A673 (cell line): ENCODE results near the gene HSD17B14. TPM values are rescaled to one million over a fixed set of nuclear protein-coding genes. Genes with fewer than 3 reads are reported as not detected.

Source experiments
- BruUV-seq: library from RNA; stranded (reverse); fragments of 400-500 nt; replicated peaks from 2 replicates; lab custom pipeline; 2021; lab: Mats Ljungman, UMichigan
- CTCF ChIA-PET: fragments of 300-600 bp; sonication (Branson Sonifier 250); formaldehyde crosslinking; loops from one replicate; lab custom pipeline; 2022; ENCODE audit warnings: antibody characterized with exemption; lab: Charles Lee
- POLR2A ChIA-PET: fragments of 300-600 bp; sonication (Branson Sonifier 250); formaldehyde crosslinking; loops from one replicate; lab custom pipeline; 2022; ENCODE audit warnings: antibody characterized with exemption; ENCODE audit not compliant: low non-redundant PET; lab: Charles Lee
- DNase-seq: peaks from one replicate; pipeline ENCODE4 v3.0.0-alpha.2; 2015; ENCODE audit warnings: low spot score
- H3K27ac ChIP-seq: fragments of 200-600 bp; sonication (generic); 2 replicates; pipeline ENCODE4 v1.5.1; 2016; ENCODE audit warnings: mixed run types, low read depth, mild to moderate bottlenecking, mixed read lengths, antibody characterized with exemption, low read length; ENCODE audit not compliant: poor library complexity, severe bottlenecking
- H3K27me3 ChIP-seq: fragments of 200-600 bp; sonication (generic); replicated peaks from 2 replicates; pipeline ENCODE4 v1.6.1; 2017; ENCODE audit warnings: mixed run types, low read depth, mild to moderate bottlenecking, mixed read lengths, antibody characterized with exemption, low read length; ENCODE audit not compliant: insufficient read depth, poor library complexity
- H3K36me3 ChIP-seq: fragments of 200-600 bp; sonication (generic); 2 replicates; pipeline ENCODE4 v1.6.1; 2016; ENCODE audit warnings: mixed run types, mild to moderate bottlenecking, mixed read lengths, antibody characterized with exemption, low read length; ENCODE audit not compliant: insufficient read depth, poor library complexity, severe bottlenecking
- H3K4me1 ChIP-seq: fragments of 200-600 bp; sonication (generic); 2 replicates; pipeline ENCODE4 v1.6.1; 2017; ENCODE audit warnings: mixed run types, mild to moderate bottlenecking, mixed read lengths, antibody characterized with exemption, low read length; ENCODE audit not compliant: insufficient read depth, poor library complexity, severe bottlenecking
- H3K4me3 ChIP-seq: fragments of 200-600 bp; sonication (generic); 2 replicates; pipeline ENCODE4 v1.5.1; 2016; ENCODE audit warnings: low read depth, mixed run types, mild to moderate bottlenecking, mixed read lengths, low read length; ENCODE audit not compliant: poor library complexity, severe bottlenecking
- H3K9me3 ChIP-seq: fragments of 200-600 bp; sonication (generic); 2 replicates; pipeline ENCODE4 v1.6.1; 2016; ENCODE audit warnings: mixed run types, low read depth, mild to moderate bottlenecking, mixed read lengths, antibody characterized with exemption, low read length; ENCODE audit not compliant: poor library complexity, severe bottlenecking
- CTCF ChIP-seq: fragments of 300-800, 200-600 bp; sonication (generic); conservative IDR thresholded peaks from 2 replicates; pipeline ENCODE4 v1.5.1; 2017; ENCODE audit warnings: low read depth, mild to moderate bottlenecking, antibody characterized with exemption, low read length, moderate library complexity, mixed read lengths
- EZH2 ChIP-seq: fragments of 200-600 bp; sonication (generic); IDR thresholded peaks from 2 replicates; pipeline ENCODE4 v1.6.1; 2017; ENCODE audit warnings: borderline replicate concordance, low read depth, mild to moderate bottlenecking, mixed read lengths, antibody characterized with exemption, low read length; ENCODE audit not compliant: poor library complexity, severe bottlenecking
- intact Hi-C: fragments of 100-400 bp; cut with micrococcal nuclease; formaldehyde crosslinking; loops from one replicate; pipeline ENCODE4 v1.10.0; 2022; ENCODE audit not compliant: unreplicated experiment
- total RNA-seq: library from RNA; stranded (reverse); gene quantifications from 2 replicates; pipeline ENCODE4 v1.2.3, GENCODE V29; 2021

Gene HSD17B14
- total RNA-seq, 1 experiment from 2014 or later: 2.0 TPM

- ChIA-PET CTCF (interaction anchor here (0.6 to 2.0 kb wide), 5 partner anchors 35 to 139 kb away, joined by 3 to 16 read pairs (median 6); no protein-coding TSS in a partner anchor), POLR2A (interaction anchor here (0.6 to 0.8 kb wide), 2 partner anchors 9 to 407 kb away, joined by 3 to 14 read pairs; no protein-coding TSS in a partner anchor)
- H3K36me3 ChIP-seq: no peaks in the 10 kb centered on the region
- DNase-seq: peak; percentile 95
- no peak for TF ChIP-seq EZH2
- no peak for TF ChIP-seq CTCF
- peak overlapping the region; percentile 41 for H3K4me3 ChIP-seq
- peak overlapping the region; percentile 1 for H3K27ac ChIP-seq
- intact Hi-C loops: loop anchor here (2.0 to 5.0 kb wide), 2 partner anchors 48 to 190 kb away; partner anchors contain the start of gene CA11
- H3K4me1 ChIP-seq: peaks cover 13% of the 10 kb centered on the region
- no peaks in the 10 kb centered on the region for H3K9me3 ChIP-seq
- no peaks in the 10 kb centered on the region for H3K27me3 ChIP-seq
- no TSS peak for BruUV-seq
Measured at GRCh38 chr19:48837051-48837524, 797 bp upstream of the HSD17B14 start.

- H3K4me1 ChIP-seq: peaks cover 13% of the 10 kb centered on the region
- no peak overlapping the region for H3K27ac ChIP-seq
- H3K4me3 ChIP-seq: peak overlapping the region; percentile 41
- ChIA-PET POLR2A (interaction anchor here (0.6 kb wide), 1 partner anchor 218 kb away, joined by 3 read pairs; no protein-coding TSS in a partner anchor), CTCF (interaction anchor here (0.6 to 2.0 kb wide), 5 partner anchors 9 to 135 kb away, joined by 4 to 16 read pairs (median 6); no protein-coding TSS in a partner anchor)
- DNase-seq: peak; percentile 88
- no TSS peak for BruUV-seq
- intact Hi-C loops: loop anchor here (2.0 to 5.0 kb wide), 2 partner anchors 47 to 188 kb away; partner anchors contain the start of gene CA11
- H3K27me3 ChIP-seq: no peaks in the 10 kb centered on the region
- no peaks in the 10 kb centered on the region for H3K9me3 ChIP-seq
- TF ChIP-seq EZH2 (no peak), CTCF (peak; percentile 95)
- H3K36me3 ChIP-seq: no peaks in the 10 kb centered on the region
Measured at GRCh38 chr19:48835734-48836088, 580 bp downstream of the HSD17B14 start.

- no peak overlapping the region for H3K27ac ChIP-seq
- TF ChIP-seq EZH2 (no peak), CTCF (no peak)
- ChIA-PET CTCF (no interaction called here), POLR2A (no interaction called here)
- H3K9me3 ChIP-seq: no peaks in the 10 kb centered on the region
- DNase-seq: no peak
- no peak overlapping the region for H3K4me3 ChIP-seq
- no peaks in the 10 kb centered on the region for H3K36me3 ChIP-seq
- H3K27me3 ChIP-seq: no peaks in the 10 kb centered on the region
- intact Hi-C loops: no loop called here
- BruUV-seq: no TSS peak
- peaks cover 13% of the 10 kb centered on the region for H3K4me1 ChIP-seq
Measured at GRCh38 chr19:48833977-48834376, 2.3 kb downstream of the HSD17B14 start.
